Cardiac fibroblast (primary cell): Measurements from ENCODE around the gene SERPINA10.
"Not testable (repeated sequence)": the region's sequence is repeated elsewhere in the genome, so short reads cannot be mapped to it uniquely, and the experiment has no call there.

Source experiments
- DNase-seq, 2 donors: peaks; one replicate each; pipeline versions ENCODE4 v3.0.0 to v3.0.0-alpha.2; 2010; ENCODE audit warnings: low read depth in 2 of 2
- H3K4me3 ChIP-seq, 2 donors: replicated peaks in 1 of 2; 1 replicate in 1 of 2; 2 replicates in 1 of 2; pipeline ENCODE4 v1.5.1; 2011; ENCODE audit warnings: low read depth in 2 of 2, low read length in 2 of 2, mild to moderate bottlenecking in 2 of 2, moderate library complexity in 1 of 2
- CTCF ChIP-seq: IDR thresholded peaks from one replicate; pipeline ENCODE4 v1.5.1; 2011; ENCODE audit warnings: low read depth, mild to moderate bottlenecking, low read length, inconsistent platforms

SERPINA10 gene

GRCh38 chr14:94306047-94306978 is 13.2 kb upstream of the SERPINA10 start:
- no peak for TF ChIP-seq CTCF
- no peak for DNase-seq
- no peak overlapping the region for H3K4me3 ChIP-seq

- H3K4me3 ChIP-seq, result no peak overlapping the region
- no peak for DNase-seq
- TF ChIP-seq CTCF, result no peak
These were observed 12.6 kb upstream of the SERPINA10 start for GRCh38 chr14:94305620-94306019.

- no peak for TF ChIP-seq CTCF
- no peak for DNase-seq
- H3K4me3 ChIP-seq, result no peak overlapping the region
These were observed 11.2 kb upstream of the SERPINA10 start for GRCh38 chr14:94304243-94304642.

GRCh38 chr14:94303111-94303510 is 10.0 kb upstream of the SERPINA10 start:
- no peak overlapping the region for H3K4me3 ChIP-seq
- no peak for DNase-seq
- TF ChIP-seq CTCF, result no peak

- H3K4me3 ChIP-seq, result no peak overlapping the region
- no peak for DNase-seq
- TF ChIP-seq CTCF, result no peak
These were observed 5.1 kb upstream of the SERPINA10 start for GRCh38 chr14:94298130-94298529.

GRCh38 chr14:94296181-94296545 is 3.1 kb upstream of the SERPINA10 start:
- not testable (repeated sequence) for DNase-seq, H3K4me3 ChIP-seq

GRCh38 chr14:94295360-94296180 is 2.5 kb upstream of the SERPINA10 start:
- no peak overlapping the region for H3K4me3 ChIP-seq
- DNase-seq, result no peak
- TF ChIP-seq CTCF, result no peak
